HG02852 (cell line): ENCODE measurements around the gene DNAL1.

Experiments used
- ATAC-seq: cut with Tn5 transposase; IDR thresholded peaks from one replicate; pipeline ENCODE4 v1.9.1; 2021; ENCODE audit warnings: mild to moderate bottlenecking, moderate library complexity; ENCODE audit not compliant: unreplicated experiment

DNAL1 gene

GRCh38 chr14:73722581-73722980 lies 77.8 kb downstream of the DNAL1 start:
- no peak for ATAC-seq

- no peak for ATAC-seq
These were observed 78.6 kb downstream of the DNAL1 start for GRCh38 chr14:73723406-73723796.

- ATAC-seq: no peak
These were observed 79.2 kb downstream of the DNAL1 start for GRCh38 chr14:73723797-73724661.

- no peak for ATAC-seq
These were observed 79.9 kb downstream of the DNAL1 start for GRCh38 chr14:73724696-73725095.

- no peak for ATAC-seq
These were observed 80.6 kb downstream of the DNAL1 start for GRCh38 chr14:73725116-73726024.

- ATAC-seq: no peak
These were observed 81.5 kb downstream of the DNAL1 start for GRCh38 chr14:73726025-73726961.

GRCh38 chr14:73727166-73727565 lies 82.4 kb downstream of the DNAL1 start:
- no peak for ATAC-seq

GRCh38 chr14:73728717-73729330 lies 84.0 kb downstream of the DNAL1 start:
- no peak for ATAC-seq

GRCh38 chr14:73729556-73730265 lies 84.9 kb downstream of the DNAL1 start:
- ATAC-seq: no peak

GRCh38 chr14:73731111-73731510 lies 86.3 kb downstream of the DNAL1 start:
- ATAC-seq: no peak

- no peak for ATAC-seq
These were observed 87.2 kb downstream of the DNAL1 start for GRCh38 chr14:73732006-73732405.

GRCh38 chr14:73736842-73737241 lies 92.1 kb downstream of the DNAL1 start:
- no peak for ATAC-seq

- ATAC-seq: no peak
These were observed 93.9 kb downstream of the DNAL1 start for GRCh38 chr14:73738518-73739173.

- no peak for ATAC-seq
These were observed 94.5 kb downstream of the DNAL1 start for GRCh38 chr14:73739174-73739898.

GRCh38 chr14:73739899-73740617 lies 95.3 kb downstream of the DNAL1 start:
- ATAC-seq: no peak

- ATAC-seq: no peak
These were observed 96.0 kb downstream of the DNAL1 start for GRCh38 chr14:73740618-73741326.

GRCh38 chr14:73741386-73741875 lies 96.6 kb downstream of the DNAL1 start:
- peak; percentile 45 for ATAC-seq
